NOMO-1 treated with DMSO at 0.1 percent for 48 hours (cell line): Measurements from ENCODE around the gene FAM163B.
"Not testable (repeated sequence)": the region's sequence is repeated elsewhere in the genome, so short reads cannot be mapped to it uniquely, and the experiment has no call there.

Experiments used
- DNase-seq: peaks from one replicate; lab custom pipeline; 2025; ENCODE audit not compliant: unreplicated experiment; lab: John Stamatoyannopoulos, UW

Gene FAM163B

DNA sequence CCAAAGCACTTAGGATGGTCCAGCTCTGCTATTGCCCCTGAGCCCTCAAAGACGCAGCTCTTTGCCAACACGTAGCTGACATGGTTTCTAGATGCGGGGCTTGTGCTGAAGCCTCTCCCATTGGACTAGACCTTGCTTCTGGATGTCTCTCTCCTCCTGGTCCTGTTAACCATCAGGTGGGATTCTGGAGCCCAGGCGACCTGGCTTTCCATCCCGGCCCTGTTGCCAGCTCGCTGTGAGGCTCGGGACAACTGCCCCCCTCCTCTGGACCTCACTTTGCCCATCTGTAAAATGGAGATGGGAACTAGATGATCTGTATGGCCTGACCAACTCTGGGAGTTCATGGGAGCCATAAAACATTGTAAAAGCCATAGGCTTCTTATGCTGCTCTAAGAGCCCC lies 31.0 kb upstream of the FAM163B start:
- DNase-seq = no peak

GRCh38 chr9:133639613-133640012 lies 30.4 kb upstream of the FAM163B start:
- DNase-seq = no peak

GRCh38 chr9:133638711-133639110 lies 29.5 kb upstream of the FAM163B start:
- DNase-seq = no peak

DNA sequence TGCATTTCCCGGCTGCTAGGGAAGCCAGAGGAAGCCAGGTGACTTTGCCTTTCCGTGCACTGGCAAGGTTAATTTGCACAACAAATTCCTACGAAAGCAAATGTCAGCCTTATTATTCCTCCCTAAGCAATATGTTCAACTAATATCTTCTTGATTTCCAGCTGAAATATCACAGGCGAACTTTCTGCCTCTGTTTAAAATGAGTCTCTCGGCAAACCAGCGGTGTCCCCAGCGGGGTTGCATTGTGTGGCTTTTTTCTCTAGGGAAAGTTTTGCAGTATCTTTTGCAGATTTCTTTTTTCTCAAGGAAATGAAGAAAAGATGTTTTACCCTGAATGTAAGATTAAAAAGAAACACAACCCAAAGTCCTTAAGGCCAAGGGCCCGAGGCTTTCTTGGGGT lies 28.9 kb upstream of the FAM163B start:
- DNase-seq = no peak

GRCh38 chr9:133637451-133638055 lies 28.4 kb upstream of the FAM163B start:
- no peak for DNase-seq

- no peak for DNase-seq
Measured at GRCh38 chr9:133636902-133637301, 27.7 kb upstream of the FAM163B start.

- DNase-seq = no peak
Measured at GRCh38 chr9:133635533-133636531, 26.6 kb upstream of the FAM163B start, which contains the start of gene DBH. Gene DBH (plus strand): TSS chr9:133636363. CDS start chr9:133636372, 9 bp downstream.

DNA sequence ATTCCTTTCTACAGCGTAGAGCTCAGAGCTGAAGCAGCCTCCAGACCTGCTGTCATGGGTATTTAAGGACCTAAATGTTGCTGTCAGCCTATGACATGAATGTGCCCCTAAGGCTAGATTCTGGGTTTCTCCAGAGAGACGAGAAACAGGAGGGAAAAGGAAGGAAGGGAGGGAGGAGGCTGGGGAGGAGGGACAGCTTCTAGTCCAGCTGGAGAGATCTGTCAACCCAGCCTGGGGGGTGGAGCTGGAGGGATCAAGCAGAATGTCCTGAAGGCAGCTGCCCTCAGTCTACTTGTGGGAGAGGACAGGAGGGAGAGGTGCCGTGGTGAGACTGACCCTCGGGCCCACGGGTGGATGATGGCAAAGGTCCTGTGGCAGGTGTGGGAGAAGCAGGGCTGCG lies 25.9 kb upstream of the FAM163B start:
- DNase-seq = no peak

DNA sequence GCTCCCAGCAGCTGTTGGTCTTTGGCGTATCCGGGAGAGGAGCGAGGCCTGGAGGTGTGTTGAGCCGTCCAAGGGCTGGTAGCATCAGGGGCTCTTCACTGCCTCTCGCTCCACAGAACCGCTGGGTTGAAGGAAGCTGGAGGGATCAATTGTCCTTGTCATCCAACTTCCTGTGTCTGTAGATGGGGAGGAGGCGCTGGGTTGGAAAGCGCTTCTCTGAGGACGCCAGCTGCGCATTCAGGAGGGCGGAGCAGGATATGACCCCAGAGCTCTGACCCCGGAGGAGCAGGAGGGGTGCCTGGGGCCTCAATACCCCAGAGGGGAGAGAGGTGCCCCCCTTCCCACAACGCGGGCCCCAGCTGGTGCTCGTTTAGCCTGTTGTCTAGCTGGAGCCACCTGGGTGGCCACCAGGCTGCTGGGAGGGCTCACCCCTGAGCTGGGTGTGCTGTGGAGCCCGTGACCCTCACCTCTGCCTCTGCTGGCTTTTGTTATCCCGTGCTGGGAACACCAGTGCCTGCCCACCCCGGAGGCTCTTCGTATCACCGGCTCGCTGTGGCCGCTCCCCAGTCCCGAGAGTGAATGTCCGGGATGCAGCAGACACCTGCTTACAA lies 25.0 kb upstream of the FAM163B start:
- no peak for DNase-seq

DNA sequence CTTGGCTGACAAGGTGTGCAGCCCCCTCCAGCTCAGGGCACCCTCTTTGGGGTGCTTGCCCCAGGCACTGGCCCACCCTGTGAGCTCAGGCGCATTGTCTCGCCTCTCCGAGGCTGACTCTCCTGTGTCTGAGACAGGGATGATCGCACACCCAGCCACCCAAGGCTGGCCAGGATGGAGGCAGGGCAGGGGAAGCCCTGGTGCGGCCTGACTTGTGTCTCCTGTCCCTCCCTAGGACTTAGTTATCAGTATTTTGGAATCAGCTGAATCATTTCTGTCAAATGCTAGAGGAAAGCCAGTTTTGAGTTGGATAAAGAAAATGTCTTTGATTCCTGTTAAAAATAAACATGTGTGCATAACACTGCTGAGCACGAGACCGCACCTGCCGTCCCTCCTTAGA lies 24.5 kb upstream of the FAM163B start:
- DNase-seq = no peak

- DNase-seq = no peak
Measured at GRCh38 chr9:133632806-133633680, 23.9 kb upstream of the FAM163B start.

GRCh38 chr9:133631111-133631510 lies 21.9 kb upstream of the FAM163B start:
- no peak for DNase-seq

- DNase-seq = no peak
Measured at GRCh38 chr9:133629221-133630110, 20.3 kb upstream of the FAM163B start.

- DNase-seq = no peak
Measured at GRCh38 chr9:133628766-133629165, 19.6 kb upstream of the FAM163B start.

DNA sequence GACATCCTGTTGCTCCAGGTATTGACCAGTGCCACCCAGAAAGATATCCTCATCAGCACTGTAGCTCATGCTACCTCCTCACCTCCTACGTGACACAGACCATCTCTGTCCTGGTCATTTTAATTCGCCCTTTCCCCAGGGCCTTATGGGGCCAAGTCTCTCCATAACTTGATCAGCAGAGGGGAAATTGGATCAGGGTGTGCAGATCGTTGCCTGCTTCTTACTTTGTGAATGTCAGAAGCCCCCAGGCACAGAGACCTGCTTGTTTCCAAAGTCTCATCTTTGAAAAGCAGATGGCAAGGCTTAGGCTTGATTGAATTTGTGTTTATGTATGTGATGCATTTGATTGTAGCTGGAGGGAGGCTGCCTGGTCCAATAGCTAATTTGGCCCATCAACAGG lies 18.2 kb upstream of the FAM163B start:
- DNase-seq = no peak

DNA sequence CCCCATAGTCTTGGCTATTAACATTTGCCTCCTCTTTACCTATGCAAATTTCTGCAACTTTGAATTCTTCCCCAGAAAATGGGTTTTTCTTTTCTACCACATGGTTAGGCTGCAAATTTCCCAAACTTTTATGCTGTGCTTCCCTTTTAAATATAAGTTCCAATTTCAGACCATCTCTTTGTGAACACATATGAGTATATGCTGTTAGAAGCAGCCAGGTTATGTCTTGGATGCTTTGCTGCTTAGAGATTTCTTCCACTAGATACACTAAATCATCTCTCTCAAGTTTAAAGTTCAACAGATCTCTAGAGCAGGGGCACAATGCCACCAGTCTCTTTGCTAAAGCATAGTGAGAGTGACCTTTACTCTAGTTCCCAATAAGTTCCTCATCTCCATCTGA lies 16.8 kb upstream of the FAM163B start:
- not testable (repeated sequence) for DNase-seq

DNA sequence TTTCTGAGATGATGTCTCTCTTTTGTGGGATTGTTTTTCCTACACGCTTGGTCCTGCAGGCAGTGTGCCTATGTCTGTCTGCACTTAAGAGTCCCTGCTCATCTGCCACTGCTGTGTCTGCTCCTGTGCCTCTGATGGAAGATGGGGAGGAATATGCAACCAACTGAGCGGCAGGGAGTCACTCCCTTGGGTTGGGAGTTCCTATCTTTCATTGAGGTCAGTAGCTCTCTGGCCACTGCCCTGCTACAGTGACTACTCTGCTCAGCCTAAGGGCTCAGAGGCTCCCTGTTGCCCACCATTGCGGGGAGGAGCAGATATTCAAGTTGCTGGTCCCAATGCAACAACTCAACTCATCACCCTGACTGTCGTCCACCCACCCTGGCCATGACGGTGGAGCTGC lies 13.4 kb upstream of the FAM163B start:
- DNase-seq = no peak

DNA sequence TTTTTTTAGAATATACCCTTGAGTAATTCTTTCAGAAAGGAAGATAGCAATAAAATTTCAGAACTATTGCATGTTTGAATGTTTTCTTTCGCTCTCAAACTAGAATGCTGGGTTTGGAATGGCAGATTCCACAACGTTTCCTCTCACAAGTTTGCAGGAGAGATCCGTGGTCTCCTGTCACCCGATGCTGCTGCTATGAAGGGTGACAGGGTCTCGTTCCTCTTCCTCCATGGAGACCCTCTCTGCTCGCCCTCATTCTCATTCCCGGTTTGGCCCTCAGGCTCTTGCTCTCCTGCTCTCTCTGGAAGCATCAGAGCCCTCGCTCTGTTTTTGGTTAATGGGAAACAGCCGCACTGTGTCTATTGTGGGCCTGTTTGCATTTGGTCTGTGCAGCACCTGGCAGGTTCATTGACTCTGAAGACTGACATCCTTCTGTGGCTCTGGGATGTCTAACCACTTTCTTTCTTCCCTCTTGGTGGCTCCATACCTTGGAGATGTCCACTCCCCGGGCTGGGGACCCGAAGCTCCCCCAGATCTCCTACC lies 12.6 kb upstream of the FAM163B start:
- no peak for DNase-seq

DNA sequence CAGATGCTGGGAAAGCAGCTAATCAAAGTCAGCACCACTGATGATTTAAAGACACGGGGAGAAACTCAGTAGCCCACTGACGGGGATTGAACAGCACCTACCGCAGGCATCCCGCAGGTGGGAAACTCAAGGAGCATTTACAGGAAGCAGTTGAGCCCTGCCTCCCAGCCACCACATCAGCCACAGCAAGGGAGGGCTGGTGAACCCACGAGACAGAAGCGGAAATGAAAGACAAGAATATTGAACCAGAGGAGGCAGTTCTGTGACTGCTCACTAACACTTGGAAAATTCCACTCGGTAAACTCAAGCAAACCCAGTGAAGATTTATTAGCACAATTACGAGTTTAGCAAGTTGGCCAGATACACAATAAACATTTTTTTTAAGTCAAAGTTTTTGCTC lies 10.6 kb upstream of the FAM163B start:
- DNase-seq = peak; percentile 78

- no peak for DNase-seq
Measured at GRCh38 chr9:133618726-133619125, 9.5 kb upstream of the FAM163B start.
